Mucosa of stomach (tissue), 1 donor: ENCODE data around the gene CCDC88C.

Experiments used
- H3K27me3 ChIP-seq: one replicate; pipeline ENCODE4 v1.7.0; 2013; ENCODE audit warnings: mild to moderate bottlenecking, low read length; ENCODE audit not compliant: control insufficient read depth, insufficient read depth
- H3K36me3 ChIP-seq: one replicate; pipeline ENCODE4 v1.7.0; 2013; ENCODE audit warnings: low read length; ENCODE audit not compliant: control insufficient read depth, insufficient read depth
- H3K4me1 ChIP-seq: one replicate; pipeline ENCODE4 v1.7.0; 2013; ENCODE audit warnings: mild to moderate bottlenecking, low read length; ENCODE audit not compliant: control insufficient read depth, insufficient read depth
- H3K4me3 ChIP-seq: one replicate; pipeline ENCODE4 v1.7.0; 2013; ENCODE audit warnings: low read length
- H3K9ac ChIP-seq: one replicate; pipeline ENCODE4 v1.7.0; 2013; ENCODE audit warnings: mild to moderate bottlenecking, low read length, moderate library complexity
- H3K9me3 ChIP-seq: one replicate; pipeline ENCODE4 v1.7.0; 2013; ENCODE audit warnings: mild to moderate bottlenecking, low read length, moderate library complexity; ENCODE audit not compliant: control insufficient read depth
- donor health status: Pancreatic carcinoma.

The CCDC88C gene

DNA sequence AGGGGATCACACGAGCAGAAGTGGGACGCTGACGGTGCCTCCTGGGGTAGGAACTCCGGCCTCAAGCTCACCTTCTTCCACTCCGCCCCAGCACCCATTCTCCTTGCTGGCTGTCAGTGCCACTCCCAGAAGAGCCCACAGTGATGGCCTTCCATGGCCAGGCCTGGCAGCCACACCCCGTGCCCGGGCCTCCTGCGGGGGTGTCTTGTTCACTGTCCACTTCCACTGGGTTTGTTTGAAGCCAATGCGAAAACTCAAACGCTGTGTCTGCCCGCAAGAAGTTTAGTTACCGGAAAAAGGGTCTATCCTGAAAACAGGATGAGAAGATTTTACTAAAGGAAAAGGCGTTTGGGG, 38.1 kb downstream of the CCDC88C start:
- no peaks in the 10 kb centered on the region for H3K36me3 ChIP-seq
- H3K9ac ChIP-seq, result no peak overlapping the region
- no peaks in the 10 kb centered on the region for H3K27me3 ChIP-seq
- no peak overlapping the region for H3K4me3 ChIP-seq
- no peaks in the 10 kb centered on the region for H3K9me3 ChIP-seq
- H3K4me1 ChIP-seq, result peaks cover 41% of the 10 kb centered on the region

DNA sequence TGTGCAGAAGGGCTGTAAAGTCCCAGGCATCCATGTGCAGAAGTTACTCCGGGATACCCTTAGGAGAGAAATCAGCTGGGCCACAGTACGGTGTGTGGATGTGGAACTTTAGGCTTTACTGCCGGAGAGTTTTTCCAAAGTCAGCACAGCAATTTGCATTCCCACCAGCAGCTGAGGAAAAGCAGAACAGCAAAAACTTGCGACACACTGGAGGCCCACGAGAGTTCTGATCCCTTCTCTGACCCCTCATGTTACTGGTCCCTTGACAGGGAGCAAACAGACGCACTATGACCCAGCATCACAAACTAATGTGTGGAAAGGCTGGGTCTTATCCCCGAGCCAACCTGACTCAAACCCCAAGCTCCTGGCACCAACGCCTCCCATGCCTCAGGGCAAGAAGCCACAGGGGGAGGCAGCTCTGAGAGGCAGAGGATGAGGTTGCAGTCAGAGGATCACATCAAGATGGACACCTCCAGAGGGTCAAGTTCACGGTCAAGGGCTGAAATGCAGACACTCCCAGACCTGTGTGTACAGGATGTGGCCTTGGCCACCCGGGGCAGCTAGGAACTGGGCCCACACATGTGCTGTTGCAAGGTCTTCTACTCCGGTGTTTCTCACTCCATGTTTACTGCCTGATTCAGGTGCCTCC, 38.6 kb downstream of the CCDC88C start:
- Histone ChIP-seq H3K9me3 (no peaks in the 10 kb centered on the region), H3K36me3 (no peaks in the 10 kb centered on the region), H3K27me3 (no peaks in the 10 kb centered on the region), H3K9ac (no peak overlapping the region), H3K4me3 (no peak overlapping the region), H3K4me1 (peaks cover 41% of the 10 kb centered on the region)

DNA sequence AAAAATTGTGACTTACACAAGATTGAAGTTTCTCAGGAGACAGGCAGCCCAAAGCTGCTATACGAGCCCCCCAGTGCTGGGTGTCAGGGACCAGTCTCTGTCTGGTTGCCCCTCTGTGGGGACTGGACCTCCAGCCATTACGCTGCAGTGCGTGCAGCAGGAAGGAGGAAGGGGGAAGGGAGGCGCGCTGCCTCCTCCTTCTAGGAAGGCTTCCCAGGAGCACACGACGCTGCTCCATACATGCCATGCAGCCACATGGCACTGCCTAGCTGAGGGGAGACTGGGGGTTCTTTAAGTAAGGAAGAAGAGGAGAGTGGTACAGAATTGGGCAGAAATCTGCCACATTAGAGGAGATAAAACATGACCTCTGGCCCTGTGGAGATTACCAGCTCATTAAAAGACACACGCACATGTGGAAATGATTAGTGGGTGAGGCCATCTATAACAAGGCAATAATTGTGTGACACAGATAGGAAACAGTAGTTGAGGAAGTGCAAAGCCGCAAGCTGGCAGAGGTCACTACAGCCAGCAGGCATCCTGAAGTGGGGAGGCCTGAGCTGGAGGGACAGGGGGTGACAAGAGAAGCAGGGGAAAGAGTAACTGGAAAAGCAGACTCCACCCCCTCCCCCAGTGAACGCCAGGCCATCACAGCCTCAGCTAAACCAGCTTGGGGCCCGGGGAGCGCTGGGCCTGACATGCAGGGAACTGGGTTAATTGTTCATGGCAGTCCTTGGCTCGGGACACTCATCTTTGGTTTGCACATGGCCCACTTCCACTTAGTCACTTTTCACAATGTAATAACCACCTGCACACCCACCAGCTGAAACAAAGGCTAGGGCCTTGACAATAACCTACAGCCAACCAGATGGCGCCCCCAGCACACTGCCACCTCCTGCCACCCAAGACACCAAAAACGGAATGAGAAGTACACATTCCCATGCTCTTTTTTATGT, 39.6 kb downstream of the CCDC88C start:
- Histone ChIP-seq H3K4me3 (no peak overlapping the region), H3K9ac (no peak overlapping the region), H3K36me3 (no peaks in the 10 kb centered on the region), H3K27me3 (no peaks in the 10 kb centered on the region), H3K9me3 (no peaks in the 10 kb centered on the region), H3K4me1 (peaks cover 51% of the 10 kb centered on the region)

- Histone ChIP-seq H3K4me3 (no peak overlapping the region), H3K36me3 (no peaks in the 10 kb centered on the region), H3K4me1 (peaks cover 59% of the 10 kb centered on the region), H3K9me3 (no peaks in the 10 kb centered on the region), H3K9ac (no peak overlapping the region), H3K27me3 (no peaks in the 10 kb centered on the region)
Measured at GRCh38 chr14:91376547-91377477, 40.8 kb downstream of the CCDC88C start.

DNA sequence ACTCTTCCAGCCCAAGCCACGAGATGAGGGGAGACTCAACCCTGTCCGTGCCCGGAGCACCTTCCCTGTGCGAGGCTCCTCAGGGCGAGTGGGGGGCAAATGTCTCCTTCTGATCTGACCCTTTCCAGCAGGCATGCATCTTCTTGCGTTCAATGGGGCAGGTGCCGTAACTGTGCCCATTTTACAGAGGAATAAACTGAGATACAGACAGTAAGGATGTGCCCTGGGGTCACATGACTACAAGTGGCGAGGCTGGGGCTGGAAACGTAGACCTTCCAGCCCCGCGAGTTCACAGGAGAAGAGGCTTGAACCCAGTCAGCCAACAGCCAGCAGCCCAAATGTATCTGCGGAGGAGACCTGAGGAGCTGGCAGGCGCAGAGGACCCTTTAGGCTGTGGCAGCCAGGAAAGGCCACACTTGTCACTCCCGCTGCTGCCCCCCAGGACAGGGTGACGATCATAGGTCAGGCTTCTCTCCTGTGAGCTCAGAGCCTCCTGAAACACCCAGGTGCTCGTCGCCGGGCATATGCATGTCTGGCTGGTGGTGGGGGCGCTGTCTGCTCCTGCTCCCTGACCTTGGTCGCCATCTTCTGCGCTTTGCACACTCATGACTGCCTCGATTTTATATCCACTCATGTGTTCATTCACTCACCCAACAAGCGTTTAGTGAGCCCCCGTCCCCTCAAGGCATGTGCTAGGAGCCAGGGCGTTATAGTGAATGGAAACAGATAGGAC, 41.7 kb downstream of the CCDC88C start:
- no peaks in the 10 kb centered on the region for H3K36me3 ChIP-seq
- H3K27me3 ChIP-seq, result no peaks in the 10 kb centered on the region
- H3K4me1 ChIP-seq, result peaks cover 66% of the 10 kb centered on the region
- H3K9ac ChIP-seq, result no peak overlapping the region
- no peaks in the 10 kb centered on the region for H3K9me3 ChIP-seq
- H3K4me3 ChIP-seq, result no peak overlapping the region

DNA sequence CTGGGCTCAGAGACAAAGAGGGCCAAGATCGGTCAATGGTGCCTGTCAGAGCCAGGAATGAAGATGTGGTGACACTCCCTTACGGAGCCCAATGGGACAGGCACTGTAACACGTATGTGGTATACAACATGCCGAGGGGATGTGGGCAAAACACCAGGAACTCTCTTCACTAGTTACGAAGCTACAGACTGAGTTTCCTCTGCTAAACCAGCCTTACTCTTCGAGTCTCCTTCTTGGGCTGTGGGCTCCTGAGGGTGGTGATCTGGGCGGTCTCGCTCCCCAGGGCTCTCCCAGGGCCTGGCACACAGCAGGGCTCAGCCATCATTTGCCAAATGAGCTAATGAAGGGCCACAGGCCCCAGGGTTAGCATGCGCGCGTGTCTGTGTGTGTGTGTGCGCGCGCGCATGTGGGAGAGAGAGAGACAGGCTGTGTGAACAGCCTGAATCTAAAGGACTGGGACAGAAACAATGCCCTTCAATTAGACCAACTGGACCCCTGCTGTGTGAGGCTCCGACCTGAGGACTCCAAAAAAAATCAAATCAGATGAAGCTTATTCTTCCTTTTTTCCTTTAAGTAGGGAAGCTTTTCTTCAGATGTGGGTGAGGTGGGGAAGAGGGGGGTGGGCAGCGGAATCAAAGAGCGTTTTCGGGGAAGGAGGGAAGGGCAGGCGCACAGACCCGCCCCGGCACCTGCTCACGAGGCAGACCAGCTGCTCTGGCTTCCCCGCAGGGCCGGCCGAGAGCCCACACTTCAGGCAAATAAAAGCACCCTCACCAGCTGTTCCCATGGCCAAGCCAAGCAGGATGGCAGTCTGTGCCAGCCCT, 42.5 kb downstream of the CCDC88C start:
- peaks cover 66% of the 10 kb centered on the region for H3K4me1 ChIP-seq
- H3K4me3 ChIP-seq, result no peak overlapping the region
- no peak overlapping the region for H3K9ac ChIP-seq
- H3K9me3 ChIP-seq, result no peaks in the 10 kb centered on the region
- H3K27me3 ChIP-seq, result no peaks in the 10 kb centered on the region
- H3K36me3 ChIP-seq, result no peaks in the 10 kb centered on the region

- H3K27me3 ChIP-seq, result no peaks in the 10 kb centered on the region
Measured at GRCh38 chr14:91374287-91374878, 43.2 kb downstream of the CCDC88C start.

GRCh38 chr14:91373591-91374254, 43.9 kb downstream of the CCDC88C start:
- H3K9ac ChIP-seq, result no peak overlapping the region
- H3K36me3 ChIP-seq, result no peaks in the 10 kb centered on the region
- no peaks in the 10 kb centered on the region for H3K27me3 ChIP-seq
- H3K9me3 ChIP-seq, result no peaks in the 10 kb centered on the region
- H3K4me3 ChIP-seq, result no peak overlapping the region
- peaks cover 59% of the 10 kb centered on the region for H3K4me1 ChIP-seq

More at GRCh38 chr14:91374287-91374878, 43.2 kb downstream of the CCDC88C start:
- H3K4me3 ChIP-seq, result no peak overlapping the region
- H3K9me3 ChIP-seq, result no peaks in the 10 kb centered on the region
- H3K4me1 ChIP-seq, result peaks cover 66% of the 10 kb centered on the region
- no peaks in the 10 kb centered on the region for H3K36me3 ChIP-seq
- H3K9ac ChIP-seq, result no peak overlapping the region

DNA sequence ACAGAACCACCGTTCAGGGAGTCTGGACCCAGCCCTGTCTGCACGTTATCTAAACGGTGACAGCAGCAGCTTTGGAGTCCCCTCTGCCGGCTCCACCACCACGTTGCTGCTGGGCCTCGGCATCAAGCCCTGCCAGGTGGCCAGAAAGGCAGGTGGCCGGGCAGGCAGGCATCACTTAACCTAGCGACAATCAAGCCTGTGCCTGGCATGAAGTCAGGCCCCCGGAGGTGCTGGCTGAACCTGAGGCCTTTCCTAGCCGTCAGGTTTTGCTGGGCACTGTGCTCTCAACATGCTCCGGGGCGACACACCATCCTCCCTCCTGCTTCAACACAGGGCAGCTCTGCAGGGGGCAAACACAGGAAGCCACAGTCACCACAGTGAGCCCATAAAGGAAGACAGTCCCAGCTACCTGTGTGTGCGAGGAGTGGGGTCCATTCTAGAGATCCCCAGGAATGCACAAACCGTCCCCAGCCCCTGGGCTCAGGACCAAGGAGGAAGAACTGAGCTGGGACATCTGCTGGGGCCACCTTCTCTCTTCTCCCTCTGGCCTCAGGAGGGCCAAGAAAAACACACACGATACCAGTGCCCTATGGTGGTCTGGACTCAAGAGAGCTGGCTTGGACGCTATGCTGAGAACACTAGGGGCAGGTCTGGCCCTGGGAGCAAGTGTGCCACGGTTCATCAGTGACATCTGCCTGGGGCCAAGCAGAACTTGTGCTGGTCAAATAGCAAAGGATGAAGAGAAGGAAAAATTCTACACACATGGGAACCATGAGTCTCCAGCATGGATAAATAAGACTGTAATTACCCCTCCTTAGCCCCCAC, 44.7 kb downstream of the CCDC88C start:
- H3K27me3 ChIP-seq, result no peaks in the 10 kb centered on the region
- no peaks in the 10 kb centered on the region for H3K9me3 ChIP-seq
- no peak overlapping the region for H3K9ac ChIP-seq
- H3K4me3 ChIP-seq, result no peak overlapping the region
- peaks cover 52% of the 10 kb centered on the region for H3K4me1 ChIP-seq
- H3K36me3 ChIP-seq, result no peaks in the 10 kb centered on the region

GRCh38 chr14:91371990-91372375, 45.6 kb downstream of the CCDC88C start:
- H3K9me3 ChIP-seq, result no peaks in the 10 kb centered on the region
- H3K9ac ChIP-seq, result no peak overlapping the region
- no peak overlapping the region for H3K4me3 ChIP-seq
- H3K27me3 ChIP-seq, result no peaks in the 10 kb centered on the region
- peaks cover 52% of the 10 kb centered on the region for H3K4me1 ChIP-seq
- no peaks in the 10 kb centered on the region for H3K36me3 ChIP-seq
